Loucy (cell line): ENCODE results near the gene ADCY5.

Source experiments
- H2AFZ ChIP-seq: fragments of 200-600 bp; sonication (generic); 2 replicates; pipeline ENCODE4 v1.6.0; 2016; ENCODE audit warnings: antibody characterized with exemption, mild to moderate bottlenecking, low read length, moderate library complexity
- H3F3A ChIP-seq: fragments of 200-600 bp; 2 replicates; pipeline ENCODE4 v1.6.0; 2016; ENCODE audit warnings: antibody characterized with exemption, low read depth, mild to moderate bottlenecking
- H3K27me3 ChIP-seq: fragments of 200-600 bp; sonication (generic); 2 replicates; pipeline ENCODE4 v1.6.1; 2014; ENCODE audit warnings: low read length, mild to moderate bottlenecking; ENCODE audit not compliant: insufficient read depth, poor library complexity, severe bottlenecking
- H3K36me3 ChIP-seq: fragments of 200-600 bp; sonication (generic); 2 replicates; pipeline ENCODE4 v1.6.1; 2016; ENCODE audit warnings: low read length; ENCODE audit not compliant: insufficient read depth
- H3K4me1 ChIP-seq: fragments of 200-600 bp; sonication (generic); 2 replicates; pipeline ENCODE4 v1.5.1; 2014; ENCODE audit warnings: low read length, mild to moderate bottlenecking; ENCODE audit not compliant: insufficient read depth, poor library complexity, severe bottlenecking
- H3K4me2 ChIP-seq: fragments of 200-600 bp; sonication (generic); 2 replicates; pipeline ENCODE4 v1.6.0; 2014; ENCODE audit warnings: antibody characterized with exemption, low read length, low read depth, mild to moderate bottlenecking; ENCODE audit not compliant: poor library complexity, severe bottlenecking
- H3K4me3 ChIP-seq: fragments of 200-600 bp; sonication (generic); 2 replicates; pipeline ENCODE4 v1.5.1; 2014; ENCODE audit warnings: low read length, mild to moderate bottlenecking, mixed read lengths; ENCODE audit not compliant: poor library complexity, severe bottlenecking
- H3K79me2 ChIP-seq: fragments of 200-600 bp; sonication (generic); 2 replicates; pipeline ENCODE4 v1.6.1; 2014; ENCODE audit warnings: low read length; ENCODE audit not compliant: insufficient read depth
- H3K9ac ChIP-seq: fragments of 200-600 bp; sonication (generic); 2 replicates; pipeline ENCODE4 v1.6.0; 2014; ENCODE audit warnings: mild to moderate bottlenecking, low read depth, low read length, moderate library complexity; ENCODE audit not compliant: poor library complexity, severe bottlenecking
- H3K9me2 ChIP-seq: fragments of 200-600 bp; sonication (generic); replicated peaks from 2 replicates; pipeline ENCODE4 v1.6.1; 2016; ENCODE audit warnings: low read depth, low read length, mixed read lengths
- H3K9me3 ChIP-seq: fragments of 200-600 bp; sonication (generic); 2 replicates; pipeline ENCODE4 v1.6.1; 2014; ENCODE audit warnings: mild to moderate bottlenecking, antibody characterized with exemption, low read length, low read depth; ENCODE audit not compliant: insufficient read depth
- H4K20me1 ChIP-seq: fragments of 200-600 bp; sonication (generic); 2 replicates; pipeline ENCODE4 v1.6.0; 2014; ENCODE audit warnings: antibody characterized with exemption, low read length, mild to moderate bottlenecking; ENCODE audit not compliant: insufficient read depth, poor library complexity, severe bottlenecking
- EZH2phosphoT487 ChIP-seq: fragments of 200-600 bp; IDR thresholded peaks from 2 replicates; pipeline ENCODE4 v1.6.1; 2018; ENCODE audit warnings: antibody characterized with exemption, mild to moderate bottlenecking, moderate library complexity, borderline replicate concordance
- TF ChIP-seq, protein P1 (sequence below): fragments of 200-600 bp; sonication (generic); conservative IDR thresholded peaks from 2 replicates; pipeline ENCODE4 v1.5.1; 2014; ENCODE audit warnings: mild to moderate bottlenecking, antibody characterized with exemption, low read length

The ADCY5 gene

GRCh38 chr3:123385981-123386380 lies 62.9 kb downstream of the ADCY5 start:
- Histone ChIP-seq H3K9me3 (no peaks in the 10 kb centered on the region), H2AFZ (no peak overlapping the region)
- no peak for TF ChIP-seq EZH2phosphoT487
- TF ChIP-seq, protein P1, sequence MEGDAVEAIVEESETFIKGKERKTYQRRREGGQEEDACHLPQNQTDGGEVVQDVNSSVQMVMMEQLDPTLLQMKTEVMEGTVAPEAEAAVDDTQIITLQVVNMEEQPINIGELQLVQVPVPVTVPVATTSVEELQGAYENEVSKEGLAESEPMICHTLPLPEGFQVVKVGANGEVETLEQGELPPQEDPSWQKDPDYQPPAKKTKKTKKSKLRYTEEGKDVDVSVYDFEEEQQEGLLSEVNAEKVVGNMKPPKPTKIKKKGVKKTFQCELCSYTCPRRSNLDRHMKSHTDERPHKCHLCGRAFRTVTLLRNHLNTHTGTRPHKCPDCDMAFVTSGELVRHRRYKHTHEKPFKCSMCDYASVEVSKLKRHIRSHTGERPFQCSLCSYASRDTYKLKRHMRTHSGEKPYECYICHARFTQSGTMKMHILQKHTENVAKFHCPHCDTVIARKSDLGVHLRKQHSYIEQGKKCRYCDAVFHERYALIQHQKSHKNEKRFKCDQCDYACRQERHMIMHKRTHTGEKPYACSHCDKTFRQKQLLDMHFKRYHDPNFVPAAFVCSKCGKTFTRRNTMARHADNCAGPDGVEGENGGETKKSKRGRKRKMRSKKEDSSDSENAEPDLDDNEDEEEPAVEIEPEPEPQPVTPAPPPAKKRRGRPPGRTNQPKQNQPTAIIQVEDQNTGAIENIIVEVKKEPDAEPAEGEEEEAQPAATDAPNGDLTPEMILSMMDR, result no peak

DNA sequence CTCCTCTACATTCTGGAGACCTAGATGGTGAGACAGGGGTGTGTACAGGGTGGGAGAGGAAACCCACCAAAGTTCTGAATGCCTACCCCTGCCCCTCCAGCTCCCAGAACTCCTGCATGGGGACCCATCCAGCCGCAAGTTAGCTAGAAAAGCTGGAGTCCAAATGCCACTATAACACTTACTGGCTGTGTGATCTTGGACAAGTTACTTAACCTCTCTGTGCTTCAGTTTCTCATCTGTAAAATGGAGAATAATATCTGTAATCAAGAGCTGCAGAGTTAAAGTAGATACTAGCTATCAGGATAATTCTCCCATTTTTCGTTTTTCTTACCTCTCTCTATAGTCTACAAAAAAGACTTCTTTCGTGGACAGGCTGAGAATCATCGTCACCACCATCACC lies 63.4 kb downstream of the ADCY5 start:
- H3K27me3 ChIP-seq, result no peaks in the 10 kb centered on the region
- no peaks in the 10 kb centered on the region for H3K4me1 ChIP-seq
- H3K79me2 ChIP-seq, result no peaks in the 10 kb centered on the region
- H3K9me2 ChIP-seq, result no peaks in the 10 kb centered on the region
- no peak overlapping the region for H3K4me3 ChIP-seq
- no peaks in the 10 kb centered on the region for H4K20me1 ChIP-seq
- no peaks in the 10 kb centered on the region for H3F3A ChIP-seq
- H2AFZ ChIP-seq, result no peak overlapping the region
- H3K9me3 ChIP-seq, result no peaks in the 10 kb centered on the region
- H3K4me2 ChIP-seq, result no peak overlapping the region
- no peak overlapping the region for H3K9ac ChIP-seq
- TF ChIP-seq, protein P1, result no peak
- TF ChIP-seq EZH2phosphoT487, result no peak
- no peaks in the 10 kb centered on the region for H3K36me3 ChIP-seq

More at GRCh38 chr3:123385981-123386380, 62.9 kb downstream of the ADCY5 start:
- no peaks in the 10 kb centered on the region for H3K27me3 ChIP-seq
- no peaks in the 10 kb centered on the region for H4K20me1 ChIP-seq
- H3K4me3 ChIP-seq, result no peak overlapping the region
- no peaks in the 10 kb centered on the region for H3K79me2 ChIP-seq
- H3K4me1 ChIP-seq, result no peaks in the 10 kb centered on the region
- H3K9me2 ChIP-seq, result no peaks in the 10 kb centered on the region
- no peaks in the 10 kb centered on the region for H3K36me3 ChIP-seq
- no peaks in the 10 kb centered on the region for H3F3A ChIP-seq
- H3K9ac ChIP-seq, result no peak overlapping the region
- H3K4me2 ChIP-seq, result no peak overlapping the region

- TF ChIP-seq, protein P1, result no peak
- TF ChIP-seq EZH2phosphoT487, result no peak
- H4K20me1 ChIP-seq, result no peaks in the 10 kb centered on the region
Observed at GRCh38 chr3:123385001-123385401, 63.9 kb downstream of the ADCY5 start.

More at GRCh38 chr3:123385001-123385401, 63.9 kb downstream of the ADCY5 start:
- H3K9ac ChIP-seq, result no peak overlapping the region
- no peaks in the 10 kb centered on the region for H3K79me2 ChIP-seq
- H3K27me3 ChIP-seq, result no peaks in the 10 kb centered on the region
- H3K9me2 ChIP-seq, result no peaks in the 10 kb centered on the region
- H3K36me3 ChIP-seq, result no peaks in the 10 kb centered on the region
- no peaks in the 10 kb centered on the region for H3K4me1 ChIP-seq
- H3K4me2 ChIP-seq, result no peak overlapping the region
- no peaks in the 10 kb centered on the region for H3K9me3 ChIP-seq
- no peaks in the 10 kb centered on the region for H3F3A ChIP-seq
- no peak overlapping the region for H2AFZ ChIP-seq
- no peak overlapping the region for H3K4me3 ChIP-seq
